ENCODE results near the gene PNPLA7. TPM values are rescaled to one million over a fixed set of nuclear protein-coding genes. Genes with fewer than 3 reads are reported as not detected.

Gene PNPLA7
- total and polyA plus RNA-seq, 2 of the 13 experiments (the other 11 are each of a cell fraction or from before 2014, with no cell fraction given), result 0.42 to 1.5 TPM

GRCh38 chr9:137441289-137441934, 108.8 kb downstream of the PNPLA7 start, which contains the start of gene ENTPD8 (continued):
- TF ChIP-seq ARID5B (CRISPR knock-in tag; IDR thresholded peaks at IDR 0.05), result peak; percentile 75
- 0 out of 2 replicates have a peak, but pooled peaks have one; percentile 43 for TF ChIP-seq ELF3 (CRISPR knock-in tag; IDR thresholded peaks at IDR 0.05)
- TF ChIP-seq ZNF747 (CRISPR knock-in tag; IDR thresholded peaks at IDR 0.05; ENCODE audit: borderline replicate concordance), result no peak; the same call in 1 of the 2 replicates
- TF ChIP-seq SOX5 (CRISPR knock-in tag; IDR thresholded peaks at IDR 0.05; ENCODE audit: borderline replicate concordance), result 0 out of 2 replicates have a peak, but pooled peaks have one; percentile 24
- no peak for TF ChIP-seq LRRFIP1 (CRISPR knock-in tag; conservative IDR thresholded peaks at IDR 0.05)
- TF ChIP-seq TFAP4 (IDR thresholded peaks at IDR 0.05; ENCODE audit: borderline replicate concordance, low read depth), result peak; percentile 92
- TF ChIP-seq ZBTB10 (CRISPR knock-in tag; IDR thresholded peaks at IDR 0.05; ENCODE audit: borderline replicate concordance), result peak; percentile 38; the same call in 1 of the 2 replicates
- TF ChIP-seq NCOA2 (CRISPR knock-in tag; IDR thresholded peaks at IDR 0.05), result peak; percentile 24; the same call in 1 of the 2 replicates
- peak; percentile 67; the same call in 1 of the 2 replicates for TF ChIP-seq KAT8 (CRISPR knock-in tag; IDR thresholded peaks at IDR 0.05)
- TF ChIP-seq ESRRA (CRISPR knock-in tag; IDR thresholded peaks at IDR 0.05; ENCODE audit: low read depth), result peak; percentile 95
- peak; percentile 95 for TF ChIP-seq ZBTB7A (CRISPR knock-in tag; IDR thresholded peaks at IDR 0.05)
- TF ChIP-seq KDM2A (CRISPR knock-in tag; IDR thresholded peaks at IDR 0.05; ENCODE audit: borderline replicate concordance, low read depth), result 0 out of 2 replicates have a peak, but pooled peaks have one; percentile 39
- TF ChIP-seq THAP7 (CRISPR knock-in tag; IDR thresholded peaks at IDR 0.05), result no peak
- TF ChIP-seq HNRNPL (IDR thresholded peaks at IDR 0.05; ENCODE audit: low read depth, low read length), result 0 out of 2 replicates have a peak, but pooled peaks have one; percentile 31
- no peak for TF ChIP-seq ZBTB44 (CRISPR knock-in tag; IDR thresholded peaks at IDR 0.05)
- no peak for TF ChIP-seq ZFP82 (CRISPR knock-in tag; IDR thresholded peaks at IDR 0.05; ENCODE audit: borderline replicate concordance)

Data from HepG2 (cell line).